HUES48 (cell line): ENCODE results near the gene PALD1.

Experiments used
- H3K27ac ChIP-seq: one replicate; pipeline ENCODE4 v1.7.0; 2013; ENCODE audit warnings: low read depth, low read length, inconsistent platforms
- H3K27me3 ChIP-seq: 2 replicates; pipeline ENCODE4 v1.6.1; 2013; ENCODE audit warnings: mild to moderate bottlenecking, low read length; ENCODE audit not compliant: control insufficient read depth, insufficient read depth
- H3K36me3 ChIP-seq: 2 replicates; pipeline ENCODE4 v1.6.1; 2013; ENCODE audit warnings: low read length; ENCODE audit not compliant: control insufficient read depth, insufficient read depth
- H3K4me1 ChIP-seq: 2 replicates; pipeline ENCODE4 v1.6.1; 2013; ENCODE audit warnings: mild to moderate bottlenecking, low read length; ENCODE audit not compliant: control insufficient read depth, insufficient read depth
- H3K4me3 ChIP-seq: 2 replicates; pipeline ENCODE4 v1.5.1; 2013; ENCODE audit warnings: mild to moderate bottlenecking, low read depth, low read length
- H3K9ac ChIP-seq: 2 replicates; pipeline ENCODE4 v1.6.1; 2013; ENCODE audit warnings: mild to moderate bottlenecking, low read depth, low read length, moderate library complexity
- H3K9me3 ChIP-seq: 2 replicates; pipeline ENCODE4 v1.6.1; 2013; ENCODE audit warnings: low read length; ENCODE audit not compliant: control insufficient read depth, insufficient read depth

The PALD1 gene

GRCh38 chr10:70478191-70479164, at the start of gene PALD1:
Gene PALD1, plus strand, starts transcription at chr10:70478767. Its CDS starts 47,185 bp downstream, at chr10:70525952.
- Histone ChIP-seq H3K9ac (peak within 1 kb of the TSS; percentile 61), H3K9me3 (no peaks in the 10 kb centered on the region), H3K4me1 (peaks cover 32% of the 10 kb centered on the region), H3K27ac (peak within 1 kb of the TSS; percentile 85), H3K27me3 (peaks cover 13% of the 10 kb centered on the region), H3K36me3 (peaks cover 4% of the 10 kb centered on the region; the same call in 1 of the 2 replicates), H3K4me3 (peak within 1 kb of the TSS; percentile 92)

GRCh38 chr10:70430493-70431445, 47.8 kb upstream of the PALD1 start:
- Histone ChIP-seq H3K9me3 (no peaks in the 10 kb centered on the region), H3K4me1 (peaks cover 7% of the 10 kb centered on the region), H3K27ac (peak overlapping the region; percentile 43), H3K4me3 (no peak overlapping the region), H3K27me3 (no peaks in the 10 kb centered on the region), H3K9ac (no peak overlapping the region), H3K36me3 (peaks cover 78% of the 10 kb centered on the region)

GRCh38 chr10:70432101-70432500, 46.5 kb upstream of the PALD1 start:
- Histone ChIP-seq H3K27me3 (no peaks in the 10 kb centered on the region), H3K4me3 (no peak overlapping the region), H3K4me1 (no peaks in the 10 kb centered on the region), H3K27ac (no peak overlapping the region), H3K36me3 (peaks cover 72% of the 10 kb centered on the region), H3K9me3 (no peaks in the 10 kb centered on the region), H3K9ac (no peak overlapping the region)

GRCh38 chr10:70432561-70433263, 45.9 kb upstream of the PALD1 start:
- H3K9ac ChIP-seq: no peak overlapping the region
- no peaks in the 10 kb centered on the region for H3K4me1 ChIP-seq
- no peak overlapping the region for H3K4me3 ChIP-seq
- no peak overlapping the region for H3K27ac ChIP-seq
- H3K9me3 ChIP-seq: no peaks in the 10 kb centered on the region
- H3K27me3 ChIP-seq: no peaks in the 10 kb centered on the region
- H3K36me3 ChIP-seq: peaks cover 66% of the 10 kb centered on the region

- no peaks in the 10 kb centered on the region for H3K4me1 ChIP-seq
- H3K4me3 ChIP-seq: no peak overlapping the region
- peaks cover 56% of the 10 kb centered on the region for H3K36me3 ChIP-seq
- no peak overlapping the region for H3K27ac ChIP-seq
- H3K9ac ChIP-seq: no peak overlapping the region
- 0 out of 2 replicates have a peak, but pooled peaks cover 2% of the 10 kb centered on the region for H3K27me3 ChIP-seq
- H3K9me3 ChIP-seq: no peaks in the 10 kb centered on the region
Observed at GRCh38 chr10:70433581-70434280, 44.8 kb upstream of the PALD1 start.

GRCh38 chr10:70435241-70436085, 43.1 kb upstream of the PALD1 start:
- Histone ChIP-seq H3K27ac (no peak overlapping the region), H3K9me3 (no peaks in the 10 kb centered on the region), H3K4me1 (peaks cover 5% of the 10 kb centered on the region; the same call in 1 of the 2 replicates), H3K27me3 (peaks cover 17% of the 10 kb centered on the region), H3K4me3 (no peak overlapping the region), H3K9ac (no peak overlapping the region), H3K36me3 (peaks cover 41% of the 10 kb centered on the region)

GRCh38 chr10:70437721-70438120, 40.8 kb upstream of the PALD1 start:
- Histone ChIP-seq H3K36me3 (peaks cover 19% of the 10 kb centered on the region), H3K27ac (no peak overlapping the region), H3K4me3 (no peak overlapping the region), H3K4me1 (peaks cover 11% of the 10 kb centered on the region), H3K9ac (no peak overlapping the region), H3K27me3 (peaks cover 35% of the 10 kb centered on the region), H3K9me3 (no peaks in the 10 kb centered on the region)

GRCh38 chr10:70440296-70441160, 38.0 kb upstream of the PALD1 start:
- peak overlapping the region; percentile 84 for H3K27ac ChIP-seq
- H3K9ac ChIP-seq: peak overlapping the region; percentile 68
- peak overlapping the region; percentile 72 for H3K4me3 ChIP-seq
- peaks cover 4% of the 10 kb centered on the region; the same call in 1 of the 2 replicates for H3K36me3 ChIP-seq
- H3K27me3 ChIP-seq: peaks cover 35% of the 10 kb centered on the region
- H3K4me1 ChIP-seq: peaks cover 25% of the 10 kb centered on the region
- H3K9me3 ChIP-seq: no peaks in the 10 kb centered on the region
